Kidney epithelial cell (primary cell): ENCODE results near the gene UNC79. TPM values are rescaled to one million over a fixed set of nuclear protein-coding genes. Genes with fewer than 3 reads are reported as not detected.

Experiments used
- DNase-seq: peaks from one replicate; pipeline ENCODE4 v3.0.0-alpha.2; 2010; ENCODE audit warnings: low read depth
- H3K27me3 ChIP-seq: 2 replicates; pipeline ENCODE4 v1.6.0; 2011; ENCODE audit warnings: low read length; ENCODE audit not compliant: control insufficient read depth, insufficient read depth
- H3K36me3 ChIP-seq: 2 replicates; pipeline ENCODE4 v1.5.1; 2011; ENCODE audit warnings: low read length; ENCODE audit not compliant: control insufficient read depth, insufficient read depth
- H3K4me3 ChIP-seq: 2 replicates; pipeline ENCODE4 v1.5.1; 2011; ENCODE audit warnings: low read depth, mild to moderate bottlenecking, control low read depth, low read length
- CTCF ChIP-seq: IDR thresholded peaks from 2 replicates; pipeline ENCODE4 v1.5.1; 2011; ENCODE audit warnings: mild to moderate bottlenecking, moderate library complexity, low read length, control low read depth, inconsistent platforms; ENCODE audit not compliant: insufficient read depth, poor library complexity, severe bottlenecking
- total RNA-seq: library from RNA; depleted of rRNA; stranded (reverse); fragments of >200 nt; gene quantifications from 2 replicates; pipeline ENCODE4 v1.2.3, GENCODE V29; 2015

The UNC79 gene
- total RNA-seq, 1 donor from 2014 or later: 0.13 TPM

- H3K4me3 ChIP-seq: no peak overlapping the region
These were observed 294.4 kb downstream of the UNC79 start for GRCh38 chr14:93725002-93725582.

GRCh38 chr14:93725993-93726392 is 295.3 kb downstream of the UNC79 start:
- TF ChIP-seq CTCF: no peak
- Histone ChIP-seq H3K36me3 (no peaks in the 10 kb centered on the region), H3K4me3 (no peak overlapping the region)

More at GRCh38 chr14:93725002-93725582, 294.4 kb downstream of the UNC79 start:
- no peak for TF ChIP-seq CTCF
- H3K27me3 ChIP-seq: no peaks in the 10 kb centered on the region
- H3K36me3 ChIP-seq: no peaks in the 10 kb centered on the region
- no peak for DNase-seq

GRCh38 chr14:93727039-93727740 is 296.5 kb downstream of the UNC79 start:
- H3K4me3 ChIP-seq: no peak overlapping the region
- no peaks in the 10 kb centered on the region for H3K36me3 ChIP-seq
- TF ChIP-seq CTCF: no peak
- H3K27me3 ChIP-seq: no peaks in the 10 kb centered on the region
- no peak for DNase-seq

More at GRCh38 chr14:93725993-93726392, 295.3 kb downstream of the UNC79 start:
- DNase-seq: no peak
- H3K27me3 ChIP-seq: no peaks in the 10 kb centered on the region

GRCh38 chr14:93727917-93728650 is 297.3 kb downstream of the UNC79 start:
- no peaks in the 10 kb centered on the region for H3K27me3 ChIP-seq
- no peak for DNase-seq
- no peaks in the 10 kb centered on the region for H3K36me3 ChIP-seq
- H3K4me3 ChIP-seq: no peak overlapping the region
- TF ChIP-seq CTCF: no peak

GRCh38 chr14:93728651-93729016 is 297.9 kb downstream of the UNC79 start:
- H3K4me3 ChIP-seq: no peak overlapping the region
- H3K36me3 ChIP-seq: no peaks in the 10 kb centered on the region
- no peaks in the 10 kb centered on the region for H3K27me3 ChIP-seq
- DNase-seq: no peak
- no peak for TF ChIP-seq CTCF
